ENCODE measurements around the gene MSI2. TPM values are rescaled to one million over a fixed set of nuclear protein-coding genes. Genes with fewer than 3 reads are reported as not detected.

Gene MSI2
- total RNA-seq, 2 experiments from 2014 or later = 38.8 to 39.0 TPM

- intact Hi-C loops (cut with micrococcal nuclease) = no loop called here
- Mint-ChIP-seq H3K4me3 (no peak overlapping the region), H3K9me3 (peaks cover 28% of the 10 kb centered on the region), H3K27me3 (ENCODE audit: low read depth) (no peaks in the 10 kb centered on the region), H3K27ac (no peak overlapping the region), H3K4me1 (ENCODE audit: low read depth) (peaks cover 2% of the 10 kb centered on the region), H3K36me3 (ENCODE audit: low read depth) (peaks cover 50% of the 10 kb centered on the region)
- DNase-seq = no peak
- CTCF ChIA-PET = no interaction called here
Measured at GRCh38 chr17:57389473-57389872, 133.2 kb downstream of the MSI2 start.

- intact Hi-C loops (cut with micrococcal nuclease) = no loop called here
- Mint-ChIP-seq H3K36me3 (ENCODE audit: low read depth) (peaks cover 34% of the 10 kb centered on the region), H3K9me3 (peaks cover 17% of the 10 kb centered on the region), H3K4me1 (ENCODE audit: low read depth) (peaks cover 10% of the 10 kb centered on the region), H3K27ac (no peak overlapping the region), H3K27me3 (ENCODE audit: low read depth) (no peaks in the 10 kb centered on the region), H3K4me3 (no peak overlapping the region)
- no peak for DNase-seq
- CTCF ChIA-PET = no interaction called here
Measured at GRCh38 chr17:57391076-57391825, 134.9 kb downstream of the MSI2 start.

GRCh38 chr17:57391857-57392471, 135.6 kb downstream of the MSI2 start:
- peaks cover 10% of the 10 kb centered on the region for H3K4me1 Mint-ChIP-seq (ENCODE audit: low read depth)
- H3K4me3 Mint-ChIP-seq = no peak overlapping the region
- DNase-seq = no peak
- H3K36me3 Mint-ChIP-seq (ENCODE audit: low read depth) = peaks cover 34% of the 10 kb centered on the region
- CTCF ChIA-PET = no interaction called here
- intact Hi-C loops (cut with micrococcal nuclease) = no loop called here
- H3K9me3 Mint-ChIP-seq = peaks cover 13% of the 10 kb centered on the region
- no peaks in the 10 kb centered on the region for H3K27me3 Mint-ChIP-seq (ENCODE audit: low read depth)
- H3K27ac Mint-ChIP-seq = no peak overlapping the region

GRCh38 chr17:57393368-57393767, 137.0 kb downstream of the MSI2 start:
- CTCF ChIA-PET = no interaction called here

GRCh38 chr17:57394375-57394774, 138.1 kb downstream of the MSI2 start:
- CTCF ChIA-PET = no interaction called here
- H3K27ac Mint-ChIP-seq = no peak overlapping the region
- no peak for DNase-seq
- no peaks in the 10 kb centered on the region for H3K27me3 Mint-ChIP-seq (ENCODE audit: low read depth)
- H3K9me3 Mint-ChIP-seq = peaks cover 6% of the 10 kb centered on the region
- no peak overlapping the region for H3K4me3 Mint-ChIP-seq
- peaks cover 23% of the 10 kb centered on the region for H3K36me3 Mint-ChIP-seq (ENCODE audit: low read depth)
- intact Hi-C loops (cut with micrococcal nuclease) = no loop called here
- H3K4me1 Mint-ChIP-seq (ENCODE audit: low read depth) = peaks cover 8% of the 10 kb centered on the region

More at GRCh38 chr17:57393368-57393767, 137.0 kb downstream of the MSI2 start:
- no peak overlapping the region for H3K27ac Mint-ChIP-seq
- H3K36me3 Mint-ChIP-seq (ENCODE audit: low read depth) = peaks cover 27% of the 10 kb centered on the region
- no peaks in the 10 kb centered on the region for H3K27me3 Mint-ChIP-seq (ENCODE audit: low read depth)
- peaks cover 10% of the 10 kb centered on the region for H3K4me1 Mint-ChIP-seq (ENCODE audit: low read depth)
- no peak for DNase-seq
- peaks cover 6% of the 10 kb centered on the region for H3K9me3 Mint-ChIP-seq
- intact Hi-C loops (cut with micrococcal nuclease) = no loop called here
- H3K4me3 Mint-ChIP-seq = no peak overlapping the region

- no peak overlapping the region for H3K4me3 Mint-ChIP-seq
- H3K4me1 Mint-ChIP-seq (ENCODE audit: low read depth) = peaks cover 8% of the 10 kb centered on the region
- no peak overlapping the region for H3K27ac Mint-ChIP-seq
- H3K27me3 Mint-ChIP-seq (ENCODE audit: low read depth) = no peaks in the 10 kb centered on the region
- H3K36me3 Mint-ChIP-seq (ENCODE audit: low read depth) = peaks cover 20% of the 10 kb centered on the region
- no peak for DNase-seq
- intact Hi-C loops (cut with micrococcal nuclease) = no loop called here
- peaks cover 6% of the 10 kb centered on the region for H3K9me3 Mint-ChIP-seq
- CTCF ChIA-PET = no interaction called here
Measured at GRCh38 chr17:57395721-57396321, 139.5 kb downstream of the MSI2 start.

- Mint-ChIP-seq H3K4me3 (no peak overlapping the region), H3K9me3 (peaks cover 6% of the 10 kb centered on the region), H3K27me3 (ENCODE audit: low read depth) (no peaks in the 10 kb centered on the region), H3K4me1 (ENCODE audit: low read depth) (peaks cover 8% of the 10 kb centered on the region), H3K27ac (no peak overlapping the region), H3K36me3 (ENCODE audit: low read depth) (peaks cover 20% of the 10 kb centered on the region)
- intact Hi-C loops (cut with micrococcal nuclease) = no loop called here
- CTCF ChIA-PET = no interaction called here
- no peak for DNase-seq
Measured at GRCh38 chr17:57396511-57396921, 140.2 kb downstream of the MSI2 start.

GRCh38 chr17:57397402-57397801, 141.1 kb downstream of the MSI2 start:
- H3K4me1 Mint-ChIP-seq (ENCODE audit: low read depth) = peaks cover 8% of the 10 kb centered on the region
- peaks cover 6% of the 10 kb centered on the region for H3K9me3 Mint-ChIP-seq
- intact Hi-C loops (cut with micrococcal nuclease) = no loop called here
- H3K36me3 Mint-ChIP-seq (ENCODE audit: low read depth) = peaks cover 19% of the 10 kb centered on the region
- CTCF ChIA-PET = no interaction called here
- no peaks in the 10 kb centered on the region for H3K27me3 Mint-ChIP-seq (ENCODE audit: low read depth)
- no peak overlapping the region for H3K27ac Mint-ChIP-seq
- H3K4me3 Mint-ChIP-seq = no peak overlapping the region
- DNase-seq = no peak

- Mint-ChIP-seq H3K36me3 (ENCODE audit: low read depth) (peaks cover 7% of the 10 kb centered on the region), H3K27me3 (ENCODE audit: low read depth) (no peaks in the 10 kb centered on the region), H3K4me3 (no peak overlapping the region), H3K27ac (no peak overlapping the region), H3K9me3 (no peaks in the 10 kb centered on the region), H3K4me1 (ENCODE audit: low read depth) (peaks cover 10% of the 10 kb centered on the region)
- no peak for DNase-seq
- CTCF ChIA-PET = no interaction called here
- intact Hi-C loops (cut with micrococcal nuclease) = loop anchor here (10.0 kb wide), 1 partner anchor 275 kb away; no protein-coding TSS in a partner anchor
Measured at GRCh38 chr17:57399690-57400089, 143.4 kb downstream of the MSI2 start.

GRCh38 chr17:57400648-57401047, 144.3 kb downstream of the MSI2 start:
- peaks cover 9% of the 10 kb centered on the region for H3K4me1 Mint-ChIP-seq (ENCODE audit: low read depth)
- intact Hi-C loops (cut with micrococcal nuclease) = loop anchor here (10.0 kb wide), 1 partner anchor 274 kb away; no protein-coding TSS in a partner anchor
- CTCF ChIA-PET = interaction anchor here (2.6 kb wide), 1 partner anchor 157 kb away, joined by 15 read pairs; no protein-coding TSS in a partner anchor
- H3K9me3 Mint-ChIP-seq = no peaks in the 10 kb centered on the region
- no peaks in the 10 kb centered on the region for H3K27me3 Mint-ChIP-seq (ENCODE audit: low read depth)
- H3K27ac Mint-ChIP-seq = no peak overlapping the region
- H3K36me3 Mint-ChIP-seq (ENCODE audit: low read depth) = peaks cover 6% of the 10 kb centered on the region
- no peak for DNase-seq
- H3K4me3 Mint-ChIP-seq = no peak overlapping the region

- CTCF ChIA-PET = interaction anchor here (2.6 kb wide), 1 partner anchor 159 kb away, joined by 15 read pairs; no protein-coding TSS in a partner anchor
- Mint-ChIP-seq H3K9me3 (no peaks in the 10 kb centered on the region), H3K4me3 (no peak overlapping the region), H3K27ac (no peak overlapping the region), H3K27me3 (ENCODE audit: low read depth) (no peaks in the 10 kb centered on the region), H3K36me3 (ENCODE audit: low read depth) (peaks cover 6% of the 10 kb centered on the region), H3K4me1 (ENCODE audit: low read depth) (peaks cover 13% of the 10 kb centered on the region)
- DNase-seq = no peak
- intact Hi-C loops (cut with micrococcal nuclease) = loop anchor here (2.0 to 10.0 kb wide), 2 partner anchors 159 to 273 kb away; no protein-coding TSS in a partner anchor
Measured at GRCh38 chr17:57401556-57402488, 145.5 kb downstream of the MSI2 start.

Data from activated naive CD4-positive, alpha-beta T cell treated with anti-CD3 and anti-CD28 coated beads for 36 hours (primary cell).